ENCODE results near the gene ARHGAP25. TPM values are rescaled to one million over a fixed set of nuclear protein-coding genes. Genes with fewer than 3 reads are reported as not detected.

Gene ARHGAP25
- total and polyA plus RNA-seq, 2 experiments from 2014 or later: 1.9 to 2.0 TPM

DNA sequence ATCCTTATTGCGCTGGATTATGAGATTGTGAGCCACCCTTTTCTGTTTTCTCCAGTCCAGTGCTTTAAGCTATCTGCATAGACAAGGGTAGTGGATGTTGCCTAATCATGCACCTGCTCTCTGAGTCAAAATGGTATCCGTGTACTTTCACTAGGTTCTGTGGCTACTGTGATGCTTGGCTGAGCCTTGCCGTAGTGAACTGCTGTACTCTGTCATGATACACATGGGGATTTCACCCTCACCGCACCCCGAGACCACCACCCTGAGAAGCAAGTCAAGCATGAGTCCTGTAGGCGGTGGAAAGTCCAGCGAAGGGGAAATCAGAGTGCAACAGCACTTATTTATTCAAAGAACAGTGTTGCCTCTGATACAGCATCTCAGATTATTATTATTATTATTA is 55.0 kb downstream of the ARHGAP25 start:
- H3K4me3 ChIP-seq: no peak overlapping the region
- no peaks in the 10 kb centered on the region for H3K4me1 ChIP-seq (ENCODE audit: insufficient read depth)
- H2AFZ ChIP-seq: no peak overlapping the region
- no peaks in the 10 kb centered on the region for H3F3A ChIP-seq (replicated peaks; ENCODE audit: low read depth)
- TF ChIP-seq, protein P1, sequence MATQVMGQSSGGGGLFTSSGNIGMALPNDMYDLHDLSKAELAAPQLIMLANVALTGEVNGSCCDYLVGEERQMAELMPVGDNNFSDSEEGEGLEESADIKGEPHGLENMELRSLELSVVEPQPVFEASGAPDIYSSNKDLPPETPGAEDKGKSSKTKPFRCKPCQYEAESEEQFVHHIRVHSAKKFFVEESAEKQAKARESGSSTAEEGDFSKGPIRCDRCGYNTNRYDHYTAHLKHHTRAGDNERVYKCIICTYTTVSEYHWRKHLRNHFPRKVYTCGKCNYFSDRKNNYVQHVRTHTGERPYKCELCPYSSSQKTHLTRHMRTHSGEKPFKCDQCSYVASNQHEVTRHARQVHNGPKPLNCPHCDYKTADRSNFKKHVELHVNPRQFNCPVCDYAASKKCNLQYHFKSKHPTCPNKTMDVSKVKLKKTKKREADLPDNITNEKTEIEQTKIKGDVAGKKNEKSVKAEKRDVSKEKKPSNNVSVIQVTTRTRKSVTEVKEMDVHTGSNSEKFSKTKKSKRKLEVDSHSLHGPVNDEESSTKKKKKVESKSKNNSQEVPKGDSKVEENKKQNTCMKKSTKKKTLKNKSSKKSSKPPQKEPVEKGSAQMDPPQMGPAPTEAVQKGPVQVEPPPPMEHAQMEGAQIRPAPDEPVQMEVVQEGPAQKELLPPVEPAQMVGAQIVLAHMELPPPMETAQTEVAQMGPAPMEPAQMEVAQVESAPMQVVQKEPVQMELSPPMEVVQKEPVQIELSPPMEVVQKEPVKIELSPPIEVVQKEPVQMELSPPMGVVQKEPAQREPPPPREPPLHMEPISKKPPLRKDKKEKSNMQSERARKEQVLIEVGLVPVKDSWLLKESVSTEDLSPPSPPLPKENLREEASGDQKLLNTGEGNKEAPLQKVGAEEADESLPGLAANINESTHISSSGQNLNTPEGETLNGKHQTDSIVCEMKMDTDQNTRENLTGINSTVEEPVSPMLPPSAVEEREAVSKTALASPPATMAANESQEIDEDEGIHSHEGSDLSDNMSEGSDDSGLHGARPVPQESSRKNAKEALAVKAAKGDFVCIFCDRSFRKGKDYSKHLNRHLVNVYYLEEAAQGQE (IDR thresholded peaks at IDR 0.05; ENCODE audit: unreplicated experiment): no peak
- TF ChIP-seq ZNF331 (CRISPR knock-in tag; IDR thresholded peaks at IDR 0.05; ENCODE audit: low read depth) (no peak), CREB1 (CRISPR knock-in tag; IDR thresholded peaks at IDR 0.05; ENCODE audit: low read depth) (no peak), EZH2phosphoT487 (IDR thresholded peaks at IDR 0.05; ENCODE audit: unreplicated experiment) (no peak), EZH2 (IDR thresholded peaks at IDR 0.05; ENCODE audit: low read depth, unreplicated experiment) (no peak), NANOG (IDR thresholded peaks at IDR 0.05; ENCODE audit: borderline replicate concordance) (no peak)
- TF ChIP-seq, protein P2, sequence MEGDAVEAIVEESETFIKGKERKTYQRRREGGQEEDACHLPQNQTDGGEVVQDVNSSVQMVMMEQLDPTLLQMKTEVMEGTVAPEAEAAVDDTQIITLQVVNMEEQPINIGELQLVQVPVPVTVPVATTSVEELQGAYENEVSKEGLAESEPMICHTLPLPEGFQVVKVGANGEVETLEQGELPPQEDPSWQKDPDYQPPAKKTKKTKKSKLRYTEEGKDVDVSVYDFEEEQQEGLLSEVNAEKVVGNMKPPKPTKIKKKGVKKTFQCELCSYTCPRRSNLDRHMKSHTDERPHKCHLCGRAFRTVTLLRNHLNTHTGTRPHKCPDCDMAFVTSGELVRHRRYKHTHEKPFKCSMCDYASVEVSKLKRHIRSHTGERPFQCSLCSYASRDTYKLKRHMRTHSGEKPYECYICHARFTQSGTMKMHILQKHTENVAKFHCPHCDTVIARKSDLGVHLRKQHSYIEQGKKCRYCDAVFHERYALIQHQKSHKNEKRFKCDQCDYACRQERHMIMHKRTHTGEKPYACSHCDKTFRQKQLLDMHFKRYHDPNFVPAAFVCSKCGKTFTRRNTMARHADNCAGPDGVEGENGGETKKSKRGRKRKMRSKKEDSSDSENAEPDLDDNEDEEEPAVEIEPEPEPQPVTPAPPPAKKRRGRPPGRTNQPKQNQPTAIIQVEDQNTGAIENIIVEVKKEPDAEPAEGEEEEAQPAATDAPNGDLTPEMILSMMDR (conservative IDR thresholded peaks at IDR 0.05; ENCODE audit: low read depth in 2 of 2): no peak
- no peak overlapping the region for H3K4me2 ChIP-seq
- no peaks in the 10 kb centered on the region for H4K20me1 ChIP-seq (replicated peaks; ENCODE audit: insufficient read depth)
- H3K27me3 ChIP-seq (ENCODE audit: insufficient read depth): no peaks in the 10 kb centered on the region
- H3K36me3 ChIP-seq (ENCODE audit: insufficient read depth): no peaks in the 10 kb centered on the region
- no peaks in the 10 kb centered on the region for H3K9me3 Mint-ChIP-seq
- no peak overlapping the region for H3K27ac Mint-ChIP-seq
- no peaks in the 10 kb centered on the region for H3K79me2 ChIP-seq (replicated peaks; ENCODE audit: insufficient read depth)
- DNase-seq (ENCODE audit: low spot score) (no peak), ATAC-seq (no peak)
- no peaks in the 10 kb centered on the region for H3K4me1 Mint-ChIP-seq
- no peak overlapping the region for H3K27ac ChIP-seq (ENCODE audit: low read depth)
- H3K4me3 Mint-ChIP-seq: no peak overlapping the region
- H3K27me3 Mint-ChIP-seq (ENCODE audit: insufficient read depth, low read depth, poor library complexity): no peaks in the 10 kb centered on the region
- no peaks in the 10 kb centered on the region for H3K9me2 ChIP-seq (ENCODE audit: insufficient read depth)
- H3K36me3 Mint-ChIP-seq (ENCODE audit: low read depth): no peaks in the 10 kb centered on the region

DNA sequence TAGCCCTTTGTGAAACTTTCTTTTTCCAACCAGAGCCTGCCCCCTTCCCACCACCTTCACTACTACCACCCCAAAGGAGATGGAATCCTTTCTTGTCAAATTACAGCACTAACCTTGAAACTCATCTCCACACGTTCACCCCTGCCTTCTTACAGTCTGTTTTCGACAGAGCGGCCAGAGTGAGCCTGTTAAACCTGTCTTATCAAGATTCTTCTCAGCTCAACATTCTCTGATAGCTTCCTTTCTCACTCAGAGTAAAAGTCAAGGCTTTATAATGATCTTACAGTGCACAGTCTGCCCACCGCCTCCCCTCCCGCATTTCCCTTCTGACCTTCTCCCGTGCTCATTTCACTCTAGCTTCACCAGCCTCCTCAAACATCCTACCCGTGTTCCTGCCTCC is 56.0 kb downstream of the ARHGAP25 start:
- no peaks in the 10 kb centered on the region for H3K36me3 Mint-ChIP-seq (ENCODE audit: low read depth)
- no peak overlapping the region for H2AFZ ChIP-seq
- TF ChIP-seq, protein P3, sequence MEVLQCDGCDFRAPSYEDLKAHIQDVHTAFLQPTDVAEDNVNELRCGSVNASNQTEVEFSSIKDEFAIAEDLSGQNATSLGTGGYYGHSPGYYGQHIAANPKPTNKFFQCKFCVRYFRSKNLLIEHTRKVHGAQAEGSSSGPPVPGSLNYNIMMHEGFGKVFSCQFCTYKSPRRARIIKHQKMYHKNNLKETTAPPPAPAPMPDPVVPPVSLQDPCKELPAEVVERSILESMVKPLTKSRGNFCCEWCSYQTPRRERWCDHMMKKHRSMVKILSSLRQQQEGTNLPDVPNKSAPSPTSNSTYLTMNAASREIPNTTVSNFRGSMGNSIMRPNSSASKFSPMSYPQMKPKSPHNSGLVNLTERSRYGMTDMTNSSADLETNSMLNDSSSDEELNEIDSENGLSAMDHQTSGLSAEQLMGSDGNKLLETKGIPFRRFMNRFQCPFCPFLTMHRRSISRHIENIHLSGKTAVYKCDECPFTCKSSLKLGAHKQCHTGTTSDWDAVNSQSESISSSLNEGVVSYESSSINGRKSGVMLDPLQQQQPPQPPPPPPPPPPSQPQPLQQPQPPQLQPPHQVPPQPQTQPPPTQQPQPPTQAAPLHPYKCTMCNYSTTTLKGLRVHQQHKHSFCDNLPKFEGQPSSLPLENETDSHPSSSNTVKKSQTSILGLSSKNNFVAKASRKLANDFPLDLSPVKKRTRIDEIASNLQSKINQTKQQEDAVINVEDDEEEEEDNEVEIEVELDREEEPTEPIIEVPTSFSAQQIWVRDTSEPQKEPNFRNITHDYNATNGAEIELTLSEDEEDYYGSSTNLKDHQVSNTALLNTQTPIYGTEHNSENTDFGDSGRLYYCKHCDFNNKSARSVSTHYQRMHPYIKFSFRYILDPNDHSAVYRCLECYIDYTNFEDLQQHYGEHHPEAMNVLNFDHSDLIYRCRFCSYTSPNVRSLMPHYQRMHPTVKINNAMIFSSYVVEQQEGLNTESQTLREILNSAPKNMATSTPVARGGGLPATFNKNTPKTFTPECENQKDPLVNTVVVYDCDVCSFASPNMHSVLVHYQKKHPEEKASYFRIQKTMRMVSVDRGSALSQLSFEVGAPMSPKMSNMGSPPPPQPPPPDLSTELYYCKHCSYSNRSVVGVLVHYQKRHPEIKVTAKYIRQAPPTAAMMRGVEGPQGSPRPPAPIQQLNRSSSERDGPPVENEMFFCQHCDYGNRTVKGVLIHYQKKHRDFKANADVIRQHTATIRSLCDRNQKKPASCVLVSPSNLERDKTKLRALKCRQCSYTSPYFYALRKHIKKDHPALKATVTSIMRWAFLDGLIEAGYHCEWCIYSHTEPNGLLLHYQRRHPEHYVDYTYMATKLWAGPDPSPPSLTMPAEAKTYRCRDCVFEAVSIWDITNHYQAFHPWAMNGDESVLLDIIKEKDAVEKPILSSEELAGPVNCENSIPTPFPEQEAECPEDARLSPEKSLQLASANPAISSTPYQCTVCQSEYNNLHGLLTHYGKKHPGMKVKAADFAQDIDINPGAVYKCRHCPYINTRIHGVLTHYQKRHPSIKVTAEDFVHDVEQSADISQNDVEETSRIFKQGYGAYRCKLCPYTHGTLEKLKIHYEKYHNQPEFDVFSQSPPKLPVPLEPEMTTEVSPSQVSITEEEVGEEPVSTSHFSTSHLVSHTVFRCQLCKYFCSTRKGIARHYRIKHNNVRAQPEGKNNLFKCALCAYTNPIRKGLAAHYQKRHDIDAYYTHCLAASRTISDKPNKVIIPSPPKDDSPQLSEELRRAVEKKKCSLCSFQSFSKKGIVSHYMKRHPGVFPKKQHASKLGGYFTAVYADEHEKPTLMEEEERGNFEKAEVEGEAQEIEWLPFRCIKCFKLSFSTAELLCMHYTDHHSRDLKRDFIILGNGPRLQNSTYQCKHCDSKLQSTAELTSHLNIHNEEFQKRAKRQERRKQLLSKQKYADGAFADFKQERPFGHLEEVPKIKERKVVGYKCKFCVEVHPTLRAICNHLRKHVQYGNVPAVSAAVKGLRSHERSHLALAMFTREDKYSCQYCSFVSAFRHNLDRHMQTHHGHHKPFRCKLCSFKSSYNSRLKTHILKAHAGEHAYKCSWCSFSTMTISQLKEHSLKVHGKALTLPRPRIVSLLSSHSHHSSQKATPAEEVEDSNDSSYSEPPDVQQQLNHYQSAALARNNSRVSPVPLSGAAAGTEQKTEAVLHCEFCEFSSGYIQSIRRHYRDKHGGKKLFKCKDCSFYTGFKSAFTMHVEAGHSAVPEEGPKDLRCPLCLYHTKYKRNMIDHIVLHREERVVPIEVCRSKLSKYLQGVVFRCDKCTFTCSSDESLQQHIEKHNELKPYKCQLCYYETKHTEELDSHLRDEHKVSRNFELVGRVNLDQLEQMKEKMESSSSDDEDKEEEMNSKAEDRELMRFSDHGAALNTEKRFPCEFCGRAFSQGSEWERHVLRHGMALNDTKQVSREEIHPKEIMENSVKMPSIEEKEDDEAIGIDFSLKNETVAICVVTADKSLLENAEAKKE (CRISPR knock-in tag; IDR thresholded peaks at IDR 0.05): no peak
- TF ChIP-seq EZH2phosphoT487 (IDR thresholded peaks at IDR 0.05; ENCODE audit: unreplicated experiment) (no peak), POLR2AphosphoS5 (IDR thresholded peaks at IDR 0.05; ENCODE audit: low read depth) (no peak), CREB1 (CRISPR knock-in tag; IDR thresholded peaks at IDR 0.05; ENCODE audit: low read depth) (no peak)

More for the DNA sequence above, 56.0 kb downstream of the ARHGAP25 start:
- no peaks in the 10 kb centered on the region for H3K36me3 ChIP-seq (ENCODE audit: insufficient read depth)
- no peaks in the 10 kb centered on the region for H3F3A ChIP-seq (replicated peaks; ENCODE audit: low read depth)
- H3K9me3 Mint-ChIP-seq: no peaks in the 10 kb centered on the region
- H3K27ac Mint-ChIP-seq: no peak overlapping the region
- no peaks in the 10 kb centered on the region for H3K79me2 ChIP-seq (replicated peaks; ENCODE audit: insufficient read depth)
- H3K4me1 Mint-ChIP-seq: no peaks in the 10 kb centered on the region
- no peaks in the 10 kb centered on the region for H3K27me3 ChIP-seq (ENCODE audit: insufficient read depth)
- no peak overlapping the region for H3K27ac ChIP-seq (ENCODE audit: low read depth)
- ATAC-seq (no peak), DNase-seq (ENCODE audit: low spot score) (no peak)
- H4K20me1 ChIP-seq (replicated peaks; ENCODE audit: insufficient read depth): no peaks in the 10 kb centered on the region
- no peak overlapping the region for H3K4me3 ChIP-seq
- no peaks in the 10 kb centered on the region for H3K27me3 Mint-ChIP-seq (ENCODE audit: insufficient read depth, low read depth, poor library complexity)
- no peaks in the 10 kb centered on the region for H3K9me2 ChIP-seq (ENCODE audit: insufficient read depth)
- H3K4me2 ChIP-seq: no peak overlapping the region
- H3K4me1 ChIP-seq (ENCODE audit: insufficient read depth): no peaks in the 10 kb centered on the region
- H3K4me3 Mint-ChIP-seq: no peak overlapping the region
